ENCODE results near the gene ELMO2. TPM values are rescaled to one million over a fixed set of nuclear protein-coding genes. Genes with fewer than 3 reads are reported as not detected.
A peak's percentile ranks its signal among the peaks of the same experiment; 100 is the strongest.

The ELMO2 gene
- polyA plus RNA-seq, 6 donors from 2014 or later = 14.5 to 25.9 (median 21.1) TPM

- Mint-ChIP-seq H3K27me3 (peaks cover 28 to 57% (median 55%) of the 10 kb centered on the region in 3 donors), H3K36me3 (no peaks in the 10 kb centered on the region), H3K4me3 (no peak overlapping the region), H3K4me1 (peaks cover 0 to 5% (median 4%) of the 10 kb centered on the region in 3 donors), H3K27ac (no peak overlapping the region), H3K9me3 (no peaks in the 10 kb centered on the region)
- no peak for DNase-seq
- no peak for ATAC-seq (ENCODE audit: low read depth in 2 of 2)
Measured at GRCh38 chr20:46325789-46326188, 80.6 kb downstream of the ELMO2 start.

DNA sequence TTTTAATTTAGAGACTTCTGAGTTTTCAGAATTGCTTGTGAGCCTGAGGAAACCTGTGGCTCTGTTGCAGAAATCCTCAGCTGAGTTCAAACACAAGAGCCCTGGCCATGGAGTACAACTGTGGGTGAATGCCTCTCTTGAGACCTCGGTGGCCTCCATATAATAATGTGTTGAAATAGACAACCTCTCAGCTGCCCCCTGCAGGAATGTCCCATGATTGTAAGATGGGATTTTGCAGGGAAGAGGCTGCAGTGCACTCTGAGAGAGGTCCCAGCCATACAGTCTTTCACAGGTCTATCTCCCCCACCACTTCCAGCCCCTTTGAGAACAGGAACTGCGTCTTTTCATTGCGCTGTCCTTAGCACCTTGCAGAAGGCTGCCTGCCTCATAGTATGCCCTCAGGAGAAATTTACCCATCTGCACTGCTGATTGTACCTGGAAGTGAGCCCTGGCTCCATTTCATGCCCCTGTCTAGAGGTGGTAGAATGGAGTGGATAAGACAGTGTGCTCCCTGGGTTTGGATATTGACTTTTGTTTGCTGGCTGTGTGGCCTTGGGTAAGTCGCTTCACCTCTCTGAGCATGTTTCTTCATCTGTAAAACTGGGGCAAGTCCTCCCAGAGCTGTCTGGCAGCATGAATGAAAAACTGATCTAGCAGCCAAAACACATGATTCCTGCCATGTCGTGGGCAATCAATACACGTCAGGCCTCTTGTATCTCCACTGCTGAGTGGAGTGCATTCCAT is 81.3 kb downstream of the ELMO2 start:
- Mint-ChIP-seq H3K9me3 (no peaks in the 10 kb centered on the region), H3K27me3 (peaks cover 35 to 59% (median 55%) of the 10 kb centered on the region in 3 donors), H3K4me3 (no peak overlapping the region), H3K36me3 (no peaks in the 10 kb centered on the region), H3K4me1 (peaks cover 0 to 5% (median 4%) of the 10 kb centered on the region in 3 donors), H3K27ac (no peak overlapping the region)
- DNase-seq (no peak), ATAC-seq (ENCODE audit: low read depth in 2 of 2) (peak in 1 of 2 donors; percentile 32)

DNA sequence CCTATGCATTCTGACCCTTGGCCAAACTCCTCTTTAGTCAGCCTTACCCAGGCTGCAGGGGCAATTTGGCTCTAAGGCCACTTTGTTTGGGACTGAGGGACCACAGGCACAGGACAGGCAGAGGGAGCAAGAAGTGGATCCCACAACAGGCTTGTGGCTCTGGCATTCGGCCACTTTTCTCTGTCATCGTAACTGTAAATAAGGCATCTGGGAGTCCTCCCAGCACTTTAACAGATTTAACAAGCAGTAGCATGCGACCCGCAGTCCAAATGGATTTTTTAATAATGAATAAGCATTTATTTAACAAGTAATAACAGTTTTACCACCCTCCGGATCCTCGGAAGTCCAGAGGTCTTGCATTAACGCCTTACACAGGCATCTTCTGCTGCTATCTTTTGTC is 82.0 kb downstream of the ELMO2 start:
- no peak overlapping the region for H3K4me3 Mint-ChIP-seq
- no peaks in the 10 kb centered on the region for H3K9me3 Mint-ChIP-seq
- no peak for ATAC-seq (ENCODE audit: low read depth in 2 of 2)
- H3K4me1 Mint-ChIP-seq = peaks cover 0 to 1% (median 0%) of the 10 kb centered on the region in 3 donors
- no peak for DNase-seq
- no peak overlapping the region for H3K27ac Mint-ChIP-seq
- peaks cover 36 to 61% (median 57%) of the 10 kb centered on the region in 3 donors for H3K27me3 Mint-ChIP-seq
- H3K36me3 Mint-ChIP-seq = no peaks in the 10 kb centered on the region

- Mint-ChIP-seq H3K4me1 (no peaks in the 10 kb centered on the region), H3K27ac (no peak overlapping the region), H3K9me3 (no peaks in the 10 kb centered on the region), H3K36me3 (no peaks in the 10 kb centered on the region), H3K27me3 (peaks cover 42 to 61% (median 60%) of the 10 kb centered on the region in 3 donors), H3K4me3 (no peak overlapping the region)
- ATAC-seq (ENCODE audit: low read depth in 2 of 2) (no peak), DNase-seq (no peak)
Measured at GRCh38 chr20:46323557-46323956, 82.9 kb downstream of the ELMO2 start.

- peaks cover 43 to 64% (median 61%) of the 10 kb centered on the region in 3 donors for H3K27me3 Mint-ChIP-seq
- H3K4me1 Mint-ChIP-seq = no peaks in the 10 kb centered on the region
- H3K36me3 Mint-ChIP-seq = no peaks in the 10 kb centered on the region
- H3K27ac Mint-ChIP-seq = no peak overlapping the region
- DNase-seq (no peak), ATAC-seq (ENCODE audit: low read depth in 2 of 2) (no peak)
- H3K4me3 Mint-ChIP-seq = no peak overlapping the region
- no peaks in the 10 kb centered on the region for H3K9me3 Mint-ChIP-seq
Measured at GRCh38 chr20:46322641-46323040, 83.8 kb downstream of the ELMO2 start.

DNA sequence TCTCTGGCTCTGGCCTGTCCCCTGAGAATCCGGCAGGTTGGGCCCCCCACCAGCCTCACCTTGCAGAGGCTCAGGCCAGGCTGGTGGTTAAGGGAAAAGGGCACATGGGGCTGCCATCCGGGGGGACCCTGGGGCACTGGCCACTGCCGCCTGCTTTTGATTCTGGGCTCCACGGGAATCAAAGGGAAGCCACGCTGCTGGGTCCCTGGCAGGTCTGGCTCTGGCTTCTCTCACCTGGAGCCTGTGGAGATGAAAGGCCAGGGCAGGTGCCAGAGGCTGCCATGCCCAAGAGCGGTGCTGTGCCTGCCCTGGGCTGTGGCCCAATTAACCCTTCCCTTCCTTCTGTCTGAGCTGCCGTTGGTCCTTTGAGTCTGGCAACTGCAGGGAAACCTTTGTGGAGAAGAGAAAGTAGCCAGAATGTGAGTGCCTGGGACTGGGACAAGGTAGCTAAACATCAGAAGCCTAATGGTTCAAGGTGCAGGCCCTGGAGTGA is 88.7 kb downstream of the ELMO2 start:
- H3K27me3 Mint-ChIP-seq = peaks cover 77 to 94% (median 92%) of the 10 kb centered on the region in 3 donors
- H3K4me1 Mint-ChIP-seq = no peaks in the 10 kb centered on the region
- DNase-seq (no peak), ATAC-seq (ENCODE audit: low read depth in 2 of 2) (no peak)
- H3K27ac Mint-ChIP-seq = no peak overlapping the region
- no peak overlapping the region for H3K4me3 Mint-ChIP-seq
- H3K9me3 Mint-ChIP-seq = no peaks in the 10 kb centered on the region
- H3K36me3 Mint-ChIP-seq = no peaks in the 10 kb centered on the region

GRCh38 chr20:46316984-46317684 is 89.3 kb downstream of the ELMO2 start:
- DNase-seq (no peak), ATAC-seq (ENCODE audit: low read depth in 2 of 2) (no peak)
- Mint-ChIP-seq H3K4me3 (no peak overlapping the region), H3K27me3 (peaks cover 73 to 93% (median 89%) of the 10 kb centered on the region in 3 donors), H3K36me3 (no peaks in the 10 kb centered on the region), H3K4me1 (peaks cover under 1 to 2% (median 2%) of the 10 kb centered on the region in 3 donors), H3K9me3 (no peaks in the 10 kb centered on the region), H3K27ac (peak overlapping the region in 1 of 6 donors; percentile 69)

Other genes starting within 250 kb of the ELMO2 start
- gene CDH22, start 98.1 kb downstream of the ELMO2 start, polyA plus RNA-seq (ENCODE audit: low read depth in 6 of 6) = not detected
- gene ZNF334, start 106.9 kb upstream of the ELMO2 start, polyA plus RNA-seq (ENCODE audit: low read depth in 6 of 6) = under 1 TPM in 2 of 6 donors, not detected in 4; 0.11 to 0.21 TPM
- not detected for gene OCSTAMP, start 144.0 kb upstream of the ELMO2 start, polyA plus RNA-seq (ENCODE audit: low read depth in 6 of 6)
- under 1 TPM in 1 of 6 donors, not detected in 5; 0.53 TPM for gene SLC13A3, start 244.8 kb upstream of the ELMO2 start, polyA plus RNA-seq (ENCODE audit: low read depth in 6 of 6)

Data from naive B cell (primary cell).